ENCODE measurements around the gene ETS1. TPM values are rescaled to one million over a fixed set of nuclear protein-coding genes. Genes with fewer than 3 reads are reported as not detected.

Gene ETS1
- total RNA-seq, 1 experiment from 2014 or later, result 66.4 TPM

DNA sequence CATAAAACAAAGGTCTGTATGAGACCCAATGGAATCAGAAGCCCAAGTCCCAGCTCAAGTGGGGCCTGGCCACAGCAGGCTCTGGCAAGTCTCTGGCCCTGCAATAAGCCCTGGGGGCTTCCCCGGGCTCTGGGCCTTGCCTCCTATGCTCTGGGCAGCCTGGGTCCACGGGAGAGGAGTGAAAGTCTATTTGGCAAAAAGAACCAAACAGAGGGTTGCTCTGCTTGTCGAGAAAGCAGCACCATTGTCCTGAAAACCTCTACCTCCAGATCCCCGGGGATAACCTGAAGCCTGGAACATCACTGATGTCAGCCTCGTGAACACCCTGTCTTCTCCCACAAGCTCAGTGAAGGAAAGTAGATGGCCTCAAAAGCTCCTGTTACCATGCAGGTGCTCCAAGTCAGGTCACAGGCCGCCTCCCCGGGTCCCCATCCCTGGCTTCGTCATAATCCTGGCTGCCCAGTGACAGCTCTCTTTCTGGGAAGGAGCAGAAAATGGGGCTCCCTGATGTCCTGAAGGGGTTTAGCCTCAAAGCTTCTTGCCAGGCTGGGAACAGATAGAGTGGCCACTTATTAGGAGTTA lies 46.1 kb upstream of the ETS1 start:
- intact Hi-C loops (cut with micrococcal nuclease; ENCODE audit: unreplicated experiment), result loop anchor here (5.0 kb wide), 2 partner anchors 111 to 476 kb away; no protein-coding TSS in a partner anchor
- no peak for TF ChIP-seq CTCF (IDR thresholded peaks at IDR 0.05)
- BruUV-seq (replicated peaks), result no TSS peak
- POLR2A ChIA-PET, result no interaction called here
- no peaks in the 10 kb centered on the region for H3K4me1 ChIP-seq (ENCODE audit: control insufficient read depth, insufficient read depth, low read length)
- no peaks in the 10 kb centered on the region for H3K36me3 ChIP-seq (ENCODE audit: control insufficient read depth, insufficient read depth, low read length)
- CTCF ChIA-PET, result interaction anchor here (0.6 kb wide), 1 partner anchor 341 kb away, joined by 3 read pairs; no protein-coding TSS in a partner anchor
- no peak overlapping the region for H3K4me3 ChIP-seq (ENCODE audit: low read depth in 2 of 2, low read length in 2 of 2)
- no peak overlapping the region for H3K27ac ChIP-seq (ENCODE audit: low read length)
- in situ Hi-C loops (cut with HindIII; ENCODE audit: low pct_unique_long_range_greater_than_20kb, low sequenced_read_pairs), result no loop called here
- no peaks in the 10 kb centered on the region for H3K27me3 ChIP-seq (ENCODE audit: control insufficient read depth, insufficient read depth, low read length)
- DNase-seq (ENCODE audit: low read depth, low spot score) (no peak), ATAC-seq (no peak)
- H3K9me3 ChIP-seq (ENCODE audit: control insufficient read depth, insufficient read depth, low read depth, low read length), result no peaks in the 10 kb centered on the region

- no peak overlapping the region for H3K4me3 ChIP-seq (ENCODE audit: low read depth in 2 of 2, low read length in 2 of 2)
- no peaks in the 10 kb centered on the region for H3K4me1 ChIP-seq (ENCODE audit: control insufficient read depth, insufficient read depth, low read length)
- BruUV-seq (replicated peaks), result no TSS peak
- in situ Hi-C loops (cut with HindIII; ENCODE audit: low pct_unique_long_range_greater_than_20kb, low sequenced_read_pairs) (no loop called here), intact Hi-C loops (cut with micrococcal nuclease; ENCODE audit: unreplicated experiment) (loop anchor here (5.0 kb wide), 2 partner anchors 110 to 475 kb away; no protein-coding TSS in a partner anchor)
- H3K27ac ChIP-seq (ENCODE audit: low read length), result no peak overlapping the region
- ATAC-seq, result peak; percentile 74
- TF ChIP-seq POLR2AphosphoS5 (IDR thresholded peaks at IDR 0.05; ENCODE audit: low read depth, low read length) (no peak), SIN3A (IDR thresholded peaks at IDR 0.05; ENCODE audit: borderline replicate concordance, insufficient read depth, low read depth, low read length) (no peak), CTCF (IDR thresholded peaks at IDR 0.05) (peak; percentile 87)
- CTCF ChIA-PET, result interaction anchor here (0.5 to 1.2 kb wide), 14 partner anchors 61 to 837 kb away, joined by 3 to 7 read pairs (median 4); no protein-coding TSS in a partner anchor
- peak; percentile 46 for DNase-seq (ENCODE audit: low read depth, low spot score)
- no peaks in the 10 kb centered on the region for H3K27me3 ChIP-seq (ENCODE audit: control insufficient read depth, insufficient read depth, low read length)
- POLR2A ChIA-PET, result no interaction called here
- H3K9me3 ChIP-seq (ENCODE audit: control insufficient read depth, insufficient read depth, low read depth, low read length), result no peaks in the 10 kb centered on the region
- no peaks in the 10 kb centered on the region for H3K36me3 ChIP-seq (ENCODE audit: control insufficient read depth, insufficient read depth, low read length)
These were observed 44.9 kb upstream of the ETS1 start for GRCh38 chr11:128632141-128632791.

DNA sequence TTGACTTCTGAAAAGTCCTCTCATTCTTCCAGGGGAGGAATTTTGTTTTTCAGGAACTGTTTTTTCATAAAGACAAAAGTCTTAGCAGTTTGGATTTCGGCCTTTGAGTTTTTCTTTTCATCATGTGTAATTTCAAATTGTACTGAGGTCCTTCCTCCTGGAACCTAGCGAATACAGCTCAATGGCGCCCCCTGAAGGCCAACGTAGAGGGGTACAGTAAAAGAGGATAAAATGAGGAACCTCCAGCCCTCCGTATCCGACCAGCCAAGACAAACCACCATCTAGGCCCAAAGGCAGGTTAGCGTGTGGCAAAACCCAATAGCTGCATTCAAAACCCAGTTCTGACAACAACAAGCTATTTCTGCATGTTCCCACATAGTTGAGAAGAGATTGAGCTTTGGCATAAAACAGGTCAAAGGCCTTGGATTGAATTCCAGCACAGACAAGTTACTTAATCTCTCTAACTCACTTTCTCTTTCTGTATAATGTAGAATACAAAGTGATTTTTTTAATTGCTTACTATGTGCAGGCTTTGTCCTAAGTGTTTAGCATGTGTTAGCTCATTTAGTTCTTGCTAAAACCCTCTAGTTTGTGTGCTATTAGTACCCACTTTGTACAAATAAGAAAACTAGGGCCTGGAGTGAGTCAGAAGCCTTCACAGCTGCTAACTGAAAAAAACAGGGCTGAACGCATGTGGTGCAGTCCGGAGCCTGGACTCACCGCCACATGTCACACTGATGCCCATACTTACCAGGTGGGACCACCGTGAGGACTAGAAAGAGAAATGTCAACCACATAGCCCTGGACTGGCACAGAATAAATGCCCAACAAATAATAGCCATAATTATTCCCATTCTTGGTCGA lies 43.2 kb upstream of the ETS1 start:
- in situ Hi-C loops (cut with HindIII; ENCODE audit: low pct_unique_long_range_greater_than_20kb, low sequenced_read_pairs), result no loop called here
- Histone ChIP-seq H3K27me3 (ENCODE audit: control insufficient read depth, insufficient read depth, low read length) (no peaks in the 10 kb centered on the region), H3K36me3 (ENCODE audit: control insufficient read depth, insufficient read depth, low read length) (no peaks in the 10 kb centered on the region), H3K27ac (ENCODE audit: low read length) (no peak overlapping the region), H3K9me3 (ENCODE audit: control insufficient read depth, insufficient read depth, low read depth, low read length) (no peaks in the 10 kb centered on the region), H3K4me3 (ENCODE audit: low read depth in 2 of 2, low read length in 2 of 2) (no peak overlapping the region), H3K4me1 (ENCODE audit: control insufficient read depth, insufficient read depth, low read length) (no peaks in the 10 kb centered on the region)
- ChIA-PET POLR2A (interaction anchor here (0.7 kb wide), 2 partner anchors 396 to 514 kb away, joined by 4 to 12 read pairs; no protein-coding TSS in a partner anchor), CTCF (interaction anchor here (0.5 to 1.4 kb wide), 8 partner anchors 12 to 459 kb away, joined by 3 to 6 read pairs (median 4); no protein-coding TSS in a partner anchor)
- TF ChIP-seq TCF7L2 (IDR thresholded peaks at IDR 0.05; ENCODE audit: low read depth, low read length) (no peak), POLR2AphosphoS5 (IDR thresholded peaks at IDR 0.05; ENCODE audit: low read depth, low read length) (no peak), SIN3A (IDR thresholded peaks at IDR 0.05; ENCODE audit: borderline replicate concordance, insufficient read depth, low read depth, low read length) (no peak), CTCF (IDR thresholded peaks at IDR 0.05) (peak; percentile 91)
- TF ChIP-seq, protein P1, sequence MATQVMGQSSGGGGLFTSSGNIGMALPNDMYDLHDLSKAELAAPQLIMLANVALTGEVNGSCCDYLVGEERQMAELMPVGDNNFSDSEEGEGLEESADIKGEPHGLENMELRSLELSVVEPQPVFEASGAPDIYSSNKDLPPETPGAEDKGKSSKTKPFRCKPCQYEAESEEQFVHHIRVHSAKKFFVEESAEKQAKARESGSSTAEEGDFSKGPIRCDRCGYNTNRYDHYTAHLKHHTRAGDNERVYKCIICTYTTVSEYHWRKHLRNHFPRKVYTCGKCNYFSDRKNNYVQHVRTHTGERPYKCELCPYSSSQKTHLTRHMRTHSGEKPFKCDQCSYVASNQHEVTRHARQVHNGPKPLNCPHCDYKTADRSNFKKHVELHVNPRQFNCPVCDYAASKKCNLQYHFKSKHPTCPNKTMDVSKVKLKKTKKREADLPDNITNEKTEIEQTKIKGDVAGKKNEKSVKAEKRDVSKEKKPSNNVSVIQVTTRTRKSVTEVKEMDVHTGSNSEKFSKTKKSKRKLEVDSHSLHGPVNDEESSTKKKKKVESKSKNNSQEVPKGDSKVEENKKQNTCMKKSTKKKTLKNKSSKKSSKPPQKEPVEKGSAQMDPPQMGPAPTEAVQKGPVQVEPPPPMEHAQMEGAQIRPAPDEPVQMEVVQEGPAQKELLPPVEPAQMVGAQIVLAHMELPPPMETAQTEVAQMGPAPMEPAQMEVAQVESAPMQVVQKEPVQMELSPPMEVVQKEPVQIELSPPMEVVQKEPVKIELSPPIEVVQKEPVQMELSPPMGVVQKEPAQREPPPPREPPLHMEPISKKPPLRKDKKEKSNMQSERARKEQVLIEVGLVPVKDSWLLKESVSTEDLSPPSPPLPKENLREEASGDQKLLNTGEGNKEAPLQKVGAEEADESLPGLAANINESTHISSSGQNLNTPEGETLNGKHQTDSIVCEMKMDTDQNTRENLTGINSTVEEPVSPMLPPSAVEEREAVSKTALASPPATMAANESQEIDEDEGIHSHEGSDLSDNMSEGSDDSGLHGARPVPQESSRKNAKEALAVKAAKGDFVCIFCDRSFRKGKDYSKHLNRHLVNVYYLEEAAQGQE (IDR thresholded peaks at IDR 0.05; ENCODE audit: insufficient read depth in 1 of 2, low read depth in 2 of 2, low read length in 1 of 2), result no peak
- ATAC-seq (peak; percentile 94), DNase-seq (ENCODE audit: low read depth, low spot score) (peak; percentile 75)
- intact Hi-C loops (cut with micrococcal nuclease; ENCODE audit: unreplicated experiment), result loop anchor here (1.0 to 5.0 kb wide), 5 partner anchors 108 to 473 kb away; no protein-coding TSS in a partner anchor
- BruUV-seq (replicated peaks), result no TSS peak
